Measurements from ENCODE around the gene GNG5.
"Not testable (repeated sequence)": the region's sequence is repeated elsewhere in the genome, so short reads cannot be mapped to it uniquely, and the experiment has no call there.

The GNG5 gene

DNA sequence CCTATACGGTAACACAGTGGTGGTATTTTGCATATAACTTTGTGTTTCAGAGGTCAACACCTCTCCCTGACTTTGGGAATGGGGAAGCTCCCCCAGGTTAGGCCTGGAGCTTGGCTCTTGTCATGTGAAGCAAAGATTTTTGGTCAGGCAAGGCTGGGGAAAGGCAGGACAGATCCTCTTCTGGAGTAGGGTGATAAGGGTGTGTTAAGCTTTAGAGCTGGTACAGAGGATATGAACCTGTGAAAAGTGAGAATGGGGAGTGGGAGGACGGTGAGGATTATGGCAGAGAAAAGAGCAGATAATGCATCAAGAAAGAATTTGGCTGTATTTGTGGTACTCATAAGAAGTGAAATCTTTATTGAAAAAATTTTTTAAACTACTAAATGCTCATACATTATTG is 25.1 kb downstream of the GNG5 start:
- DNase-seq, result no peak

DNA sequence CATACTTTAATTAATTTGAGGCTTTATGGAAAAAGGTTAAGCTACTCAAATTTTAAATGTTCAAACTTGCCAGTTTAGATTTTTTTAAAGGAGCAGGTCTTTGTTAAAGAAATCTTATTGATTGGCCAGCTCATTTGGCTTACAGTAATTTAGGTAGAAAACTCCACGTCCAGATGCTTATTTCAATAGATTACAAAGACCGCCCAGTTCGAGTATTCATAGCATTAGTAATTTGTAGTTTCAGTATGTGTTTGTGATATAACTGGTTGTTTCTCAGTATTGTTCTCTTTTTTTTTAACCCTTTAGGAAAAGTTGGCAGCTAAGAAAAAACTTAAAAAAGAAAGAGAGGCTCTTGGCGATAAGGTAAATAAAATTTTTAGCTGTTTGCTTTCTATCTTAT is 25.7 kb downstream of the GNG5 start:
- DNase-seq, result no peak

DNA sequence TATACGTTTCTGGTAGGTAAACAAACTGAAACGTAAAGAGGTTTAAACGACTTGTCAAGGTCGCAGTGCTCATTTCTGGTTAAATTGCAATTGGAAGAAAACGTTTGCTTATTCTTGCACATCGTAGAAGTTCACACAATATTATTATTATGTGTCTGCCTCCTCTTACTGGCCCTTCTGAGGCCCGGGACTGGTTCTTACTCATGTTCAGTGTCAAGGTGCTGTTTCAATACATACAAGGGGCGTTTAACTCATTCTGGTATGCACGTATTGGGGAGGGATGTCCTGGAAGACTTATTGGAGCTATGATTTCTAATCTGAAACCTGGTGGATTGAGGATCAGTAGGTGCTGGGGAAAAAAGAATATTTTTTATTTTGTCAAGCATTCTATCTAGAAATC is 26.4 kb downstream of the GNG5 start:
- no peak for DNase-seq

DNA sequence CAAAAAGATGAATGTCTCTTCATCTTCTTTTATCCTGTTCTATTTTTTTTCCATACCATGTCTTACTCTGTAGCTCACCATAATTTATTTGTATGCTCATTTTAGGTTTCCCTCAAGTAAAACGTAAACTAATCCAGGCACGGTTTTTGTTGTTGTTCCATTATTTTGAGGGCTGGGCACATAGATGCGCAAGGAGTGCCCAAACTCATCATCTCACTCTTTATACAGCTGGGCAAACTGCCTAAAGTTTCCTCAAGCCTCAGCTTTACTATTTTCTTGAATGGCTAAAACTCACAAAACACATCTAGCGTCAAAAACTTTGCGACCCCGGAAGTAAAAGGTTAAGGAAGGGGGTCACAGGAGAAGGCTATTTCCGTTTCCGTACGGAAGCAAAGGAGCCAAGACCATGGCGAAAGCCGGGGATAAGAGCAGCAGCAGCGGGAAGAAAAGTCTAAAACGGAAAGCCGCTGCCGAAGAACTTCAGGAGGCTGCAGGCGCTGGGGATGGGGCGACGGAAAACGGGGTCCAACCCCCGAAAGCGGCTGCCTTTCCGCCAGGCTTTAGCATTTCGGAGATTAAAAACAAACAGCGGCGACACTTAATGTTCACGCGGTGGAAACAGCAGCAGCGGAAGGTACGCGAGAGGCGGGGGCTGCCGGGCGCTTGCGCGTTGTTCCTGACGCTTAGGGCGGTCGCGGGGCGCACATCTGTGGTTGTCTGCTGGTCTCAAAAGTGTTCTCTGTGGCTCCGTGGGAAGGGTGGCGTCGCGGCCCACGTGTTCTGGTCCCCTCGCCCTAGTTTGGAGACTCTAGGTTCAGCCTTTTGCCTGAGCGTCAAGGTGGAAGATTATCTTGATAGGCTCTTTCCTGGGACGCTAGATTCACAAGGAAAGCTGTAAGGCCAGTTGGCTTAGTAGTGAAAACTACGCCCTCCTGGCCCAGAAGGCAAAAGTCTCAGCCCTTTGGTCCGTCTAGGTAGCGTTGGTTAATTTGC is 27.2 kb downstream of the GNG5 start, which contains the start of gene RPF1:
Gene RPF1 (plus strand): TSS at position 391 of the 993 bp plus-strand sequence. CDS start 16 bp downstream, at position 407.
- peak; percentile 94 for DNase-seq

DNA sequence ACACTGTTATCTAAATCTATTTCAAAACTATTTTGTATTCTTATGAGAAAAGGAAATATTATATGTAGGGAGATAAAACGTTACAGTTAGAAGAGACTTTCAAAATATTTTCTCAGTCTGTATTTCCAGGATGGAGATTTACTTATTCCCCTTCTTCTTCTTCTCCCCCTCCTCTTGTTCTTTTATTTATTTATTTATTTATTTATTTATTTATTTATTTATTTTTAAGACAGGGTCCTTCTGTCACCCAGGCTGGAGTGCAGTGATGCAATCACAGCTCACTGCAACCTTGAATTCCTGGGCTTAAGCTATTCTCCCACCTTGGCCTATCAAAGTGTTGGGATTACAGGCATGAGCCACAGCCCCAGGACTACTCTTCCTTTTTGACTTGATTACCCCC is 30.2 kb downstream of the GNG5 start:
- no peak for DNase-seq

DNA sequence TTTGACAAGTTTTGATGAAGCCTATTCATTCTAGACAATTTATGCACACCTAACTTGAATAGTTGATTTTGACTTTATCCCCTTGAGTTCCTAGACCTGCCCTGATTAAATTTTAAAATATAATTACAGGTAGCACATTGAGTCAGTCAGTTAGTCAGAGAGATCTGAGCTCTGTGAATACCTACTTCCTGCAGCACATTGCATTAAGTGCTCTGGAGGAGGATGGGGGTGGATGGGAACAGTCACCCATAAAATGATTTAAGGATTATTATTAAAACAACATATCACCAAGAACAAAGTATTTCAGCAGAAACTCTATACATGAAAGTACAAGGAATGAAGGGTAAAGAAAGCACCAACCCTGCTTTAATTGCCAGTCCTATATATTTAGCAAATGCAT is 39.1 kb downstream of the GNG5 start:
- no peak for DNase-seq

DNA sequence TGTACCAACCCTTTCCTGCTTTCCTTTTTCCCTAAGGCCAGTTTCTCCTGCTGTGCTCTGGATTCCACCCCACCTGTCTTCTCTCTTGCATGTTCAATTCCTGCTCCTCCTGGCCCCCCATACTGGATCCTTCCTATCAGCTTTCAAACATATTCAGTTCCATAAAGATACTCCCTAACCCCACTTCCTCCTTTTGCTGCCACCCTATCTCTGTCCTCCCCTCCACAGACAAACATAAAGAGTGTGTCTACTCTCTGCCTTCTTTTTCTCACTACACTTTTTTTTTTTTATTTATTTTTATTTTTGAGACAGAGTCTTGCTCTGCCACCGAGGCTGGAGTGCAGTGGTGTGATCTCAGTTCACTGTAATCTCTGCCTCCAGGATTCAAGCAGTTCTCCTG is 44.3 kb downstream of the GNG5 start:
- DNase-seq, result no peak

DNA sequence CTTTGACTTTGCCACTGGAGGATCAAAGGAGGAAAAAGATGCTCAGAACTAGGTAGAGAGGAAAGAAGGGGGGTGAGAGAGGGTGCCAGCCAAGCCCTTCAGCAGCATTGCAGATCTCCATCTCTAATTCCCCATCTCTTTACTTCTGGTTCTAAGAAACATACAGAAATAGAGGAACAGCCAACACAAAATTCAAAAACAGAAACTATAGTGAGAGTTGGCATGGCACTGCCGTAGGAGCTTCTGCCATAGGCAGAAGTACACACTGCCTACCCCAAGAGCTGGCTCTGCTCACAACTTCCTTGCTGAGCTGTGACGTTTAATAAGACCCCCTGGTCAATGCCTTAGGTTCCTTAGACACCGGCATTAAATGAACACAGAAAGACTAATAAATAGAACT is 53.9 kb downstream of the GNG5 start:
- DNase-seq, result no peak

DNA sequence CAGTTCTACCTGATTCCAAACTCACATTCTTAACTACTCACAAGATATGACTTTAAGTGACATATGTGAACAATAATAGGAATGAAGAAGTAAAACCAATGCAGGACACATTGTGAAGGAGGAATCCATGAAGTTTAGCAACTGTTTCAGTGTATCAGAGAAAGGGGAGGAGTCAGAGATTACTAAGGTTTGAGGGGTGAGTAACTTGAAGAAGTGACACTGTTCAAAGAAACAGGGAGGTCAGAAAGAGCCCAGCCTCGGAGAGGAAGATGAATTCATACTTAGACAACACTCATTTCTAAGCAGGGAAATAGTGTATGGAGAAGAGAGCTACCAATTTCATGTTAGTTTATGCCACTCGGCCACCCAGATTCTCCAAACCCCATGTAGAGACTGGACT is 55.5 kb downstream of the GNG5 start:
- no peak for DNase-seq

DNA sequence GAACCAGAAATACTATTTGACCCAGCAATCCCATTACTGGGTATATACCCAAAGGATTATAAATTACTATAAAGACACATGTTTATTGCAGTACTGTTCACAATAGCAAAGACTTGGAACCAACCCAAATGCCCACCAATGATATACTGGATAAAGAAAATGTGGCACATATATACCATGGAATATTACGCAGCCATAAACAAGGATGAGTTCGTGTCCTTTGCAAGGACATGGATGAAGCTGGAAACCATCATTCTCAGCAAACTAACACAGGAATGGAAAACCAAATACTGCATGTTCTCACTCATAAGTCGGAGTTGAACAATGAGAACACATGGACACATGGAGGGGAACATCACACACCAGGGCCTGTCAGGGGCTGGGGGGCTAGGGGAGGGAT is 57.7 kb downstream of the GNG5 start:
- DNase-seq, result not testable (repeated sequence)

All from retina (tissue), 1 donor.